Fibroblast of lung (primary cell): ENCODE results near the gene CLINT1. TPM values are rescaled to one million over a fixed set of nuclear protein-coding genes. Genes with fewer than 3 reads are reported as not detected.

Source experiments
- DNase-seq, 2 donors: peaks; one replicate each; pipeline versions ENCODE4 v3.0.0 to v3.0.0-alpha.2; 2010; ENCODE audit warnings: low read depth in 2 of 2
- H2AFZ ChIP-seq: 2 replicates; pipeline ENCODE4 v1.5.1; 2012; ENCODE audit warnings: low read length, control low read depth, inconsistent platforms
- H3K27ac ChIP-seq: 2 replicates; pipeline ENCODE4 v1.5.1; 2011; ENCODE audit warnings: low read length, control low read depth; ENCODE audit not compliant: insufficient read depth
- H3K27me3 ChIP-seq: 2 replicates; pipeline ENCODE4 v1.5.1; 2011; ENCODE audit warnings: mild to moderate bottlenecking, low read length; ENCODE audit not compliant: control insufficient read depth, insufficient read depth
- H3K36me3 ChIP-seq: 2 replicates; pipeline ENCODE4 v1.5.1; 2011; ENCODE audit warnings: low read length; ENCODE audit not compliant: control insufficient read depth, insufficient read depth
- H3K4me1 ChIP-seq: 2 replicates; pipeline ENCODE4 v1.5.1; 2011; ENCODE audit warnings: low read length; ENCODE audit not compliant: control insufficient read depth, insufficient read depth; ENCODE audit errors: extremely low read depth
- H3K4me2 ChIP-seq: 2 replicates; pipeline ENCODE4 v1.5.1; 2011; ENCODE audit warnings: low read length, control low read depth; ENCODE audit not compliant: insufficient read depth; ENCODE audit errors: extremely low read depth
- H3K4me3 ChIP-seq, 4 experiments: fragments of 200-600 bp in 1 of 4; sonication (generic) in 1 of 4; replicated peaks in 1 of 4; 2 replicates each; pipeline ENCODE4 v1.5.1; 2011 to 2016; ENCODE audit warnings: low read length in 4 of 4, low read depth in 3 of 4, mild to moderate bottlenecking in 3 of 4, control low read depth in 2 of 4, inconsistent platforms in 1 of 4, mixed read lengths in 1 of 4; ENCODE audit not compliant: insufficient read depth in 1 of 4; ENCODE audit errors: control extremely low read depth in 1 of 4
- H3K79me2 ChIP-seq: 2 replicates; pipeline ENCODE4 v1.5.1; 2012; ENCODE audit warnings: mild to moderate bottlenecking, low read length, inconsistent platforms; ENCODE audit not compliant: control insufficient read depth, insufficient read depth
- H3K9ac ChIP-seq: 2 replicates; pipeline ENCODE4 v1.5.1; 2011; ENCODE audit warnings: mild to moderate bottlenecking, low read length, control low read depth; ENCODE audit not compliant: insufficient read depth
- H3K9me3 ChIP-seq: 2 replicates; pipeline ENCODE4 v1.5.1; 2012; ENCODE audit warnings: low read depth, low read length; ENCODE audit not compliant: control insufficient read depth, insufficient read depth
- H4K20me1 ChIP-seq: 2 replicates; pipeline ENCODE4 v1.5.1; 2011; ENCODE audit warnings: low read length; ENCODE audit not compliant: control insufficient read depth, insufficient read depth; ENCODE audit errors: extremely low read depth
- CTCF ChIP-seq, 2 donors: IDR thresholded peaks in 1 of 2; conservative IDR thresholded peaks in 1 of 2; 1 replicate in 1 of 2; 2 replicates in 1 of 2; pipeline ENCODE4 v1.5.1; 2011 to 2012; ENCODE audit warnings: low read length in 2 of 2, control low read depth in 1 of 2, inconsistent platforms in 1 of 2, low read depth in 1 of 2, mild to moderate bottlenecking in 1 of 2
- EZH2 ChIP-seq: IDR thresholded peaks from 2 replicates; pipeline ENCODE4 v1.5.1; 2012; ENCODE audit warnings: low read length, control low read depth, mild to moderate bottlenecking; ENCODE audit errors: missing control alignments
- polyA minus RNA-seq: library from RNA; depleted of rRNA, polyadenylated mRNA; stranded (reverse); fragments of >200 nt; gene quantifications from 2 replicates; pipeline ENCODE4 v1.2.3, GENCODE V29; 2011; ENCODE audit warnings: low replicate concordance
- polyA plus RNA-seq, 2 donors: library from polyadenylated mRNA; depleted of rRNA in 1 of 2; stranded (reverse) in 1 of 2; unstranded in 1 of 2; fragments of >200 nt; gene quantifications; 2 replicates each; pipeline ENCODE4 v1.2.1, GENCODE V29; 2011 to 2012; ENCODE audit warnings: missing spikeins in 1 of 2
- total RNA-seq: library from RNA; depleted of rRNA; stranded (reverse); fragments of >200 nt; gene quantifications from 2 replicates; pipeline ENCODE4 v1.2.1, GENCODE V29; 2014

Gene CLINT1
- total RNA-seq (65.2 and 82.4 TPM in 2 replicates), polyA plus RNA-seq (95.7 and 99.0 TPM in 2 replicates), polyA minus RNA-seq (235 and 332 TPM in 2 replicates)
- 50.8 and 51.3 TPM in 2 replicates for polyA plus RNA-seq (2012)

GRCh38 chr5:157858527-157859226 lies at the start of gene CLINT1:
Gene CLINT1 (minus strand): TSS chr5:157859145. CDS start chr5:157858970, 175 bp downstream.
- H3K36me3 ChIP-seq, result no peaks in the 10 kb centered on the region
- no peaks in the 10 kb centered on the region for H3K4me1 ChIP-seq
- peak within 1 kb of the TSS; percentile 90 for H3K9ac ChIP-seq
- H3K79me2 ChIP-seq, result peaks cover 48% of the 10 kb centered on the region
- H3K9me3 ChIP-seq, result no peaks in the 10 kb centered on the region
- H4K20me1 ChIP-seq, result no peaks in the 10 kb centered on the region
- H3K27ac ChIP-seq, result peak within 1 kb of the TSS; percentile 93
- peak; percentile 81 for DNase-seq
- H3K27me3 ChIP-seq, result no peaks in the 10 kb centered on the region
- peak within 1 kb of the TSS; percentile 73 for H2AFZ ChIP-seq
- H3K4me2 ChIP-seq, result peak within 1 kb of the TSS; percentile 99
- H3K4me3 ChIP-seq, result peak within 1 kb of the TSS; percentile 93 to 99 (median 96)
- no peak for TF ChIP-seq CTCF (conservative IDR thresholded peaks at IDR 0.05 in 1 of 2, IDR thresholded peaks at IDR 0.05 in 1 of 2; ENCODE audit: low read depth in 1 of 2, low read length in 2 of 2)
- TF ChIP-seq EZH2, result no peak

- no peak for DNase-seq
- Histone ChIP-seq H3K27me3 (no peaks in the 10 kb centered on the region), H3K4me1 (no peaks in the 10 kb centered on the region), H3K9ac (no peak overlapping the region), H3K79me2 (no peaks in the 10 kb centered on the region), H3K4me3 (no peak overlapping the region), H3K9me3 (no peaks in the 10 kb centered on the region), H2AFZ (no peak overlapping the region), H3K27ac (no peak overlapping the region), H3K4me2 (no peak overlapping the region), H3K36me3 (no peaks in the 10 kb centered on the region), H4K20me1 (no peaks in the 10 kb centered on the region)
- TF ChIP-seq EZH2, result no peak
- no peak for TF ChIP-seq CTCF (conservative IDR thresholded peaks at IDR 0.05 in 1 of 2, IDR thresholded peaks at IDR 0.05 in 1 of 2; ENCODE audit: low read depth in 1 of 2, low read length in 2 of 2)
These were observed 49.5 kb upstream of the CLINT1 start for GRCh38 chr5:157908459-157908858.

- Histone ChIP-seq H3K27ac (no peak overlapping the region), H3K9ac (no peak overlapping the region), H3K4me1 (no peaks in the 10 kb centered on the region), H3K4me2 (no peak overlapping the region), H2AFZ (no peak overlapping the region), H3K27me3 (no peaks in the 10 kb centered on the region), H4K20me1 (no peaks in the 10 kb centered on the region), H3K79me2 (no peaks in the 10 kb centered on the region), H3K36me3 (no peaks in the 10 kb centered on the region), H3K4me3 (no peak overlapping the region), H3K9me3 (no peaks in the 10 kb centered on the region)
- TF ChIP-seq EZH2 (no peak), CTCF (conservative IDR thresholded peaks at IDR 0.05 in 1 of 2, IDR thresholded peaks at IDR 0.05 in 1 of 2; ENCODE audit: low read depth in 1 of 2, low read length in 2 of 2) (no peak)
- DNase-seq, result no peak
These were observed 48.5 kb upstream of the CLINT1 start for GRCh38 chr5:157907479-157907878.
